Measurements from ENCODE around the gene TTC28. TPM values are rescaled to one million over a fixed set of nuclear protein-coding genes. Genes with fewer than 3 reads are reported as not detected.

The TTC28 gene
- total and polyA plus RNA-seq, 2 donors (not counting 1 experiment from before 2014, with no cell fraction given) = 8.2 to 31.4 TPM

DNA sequence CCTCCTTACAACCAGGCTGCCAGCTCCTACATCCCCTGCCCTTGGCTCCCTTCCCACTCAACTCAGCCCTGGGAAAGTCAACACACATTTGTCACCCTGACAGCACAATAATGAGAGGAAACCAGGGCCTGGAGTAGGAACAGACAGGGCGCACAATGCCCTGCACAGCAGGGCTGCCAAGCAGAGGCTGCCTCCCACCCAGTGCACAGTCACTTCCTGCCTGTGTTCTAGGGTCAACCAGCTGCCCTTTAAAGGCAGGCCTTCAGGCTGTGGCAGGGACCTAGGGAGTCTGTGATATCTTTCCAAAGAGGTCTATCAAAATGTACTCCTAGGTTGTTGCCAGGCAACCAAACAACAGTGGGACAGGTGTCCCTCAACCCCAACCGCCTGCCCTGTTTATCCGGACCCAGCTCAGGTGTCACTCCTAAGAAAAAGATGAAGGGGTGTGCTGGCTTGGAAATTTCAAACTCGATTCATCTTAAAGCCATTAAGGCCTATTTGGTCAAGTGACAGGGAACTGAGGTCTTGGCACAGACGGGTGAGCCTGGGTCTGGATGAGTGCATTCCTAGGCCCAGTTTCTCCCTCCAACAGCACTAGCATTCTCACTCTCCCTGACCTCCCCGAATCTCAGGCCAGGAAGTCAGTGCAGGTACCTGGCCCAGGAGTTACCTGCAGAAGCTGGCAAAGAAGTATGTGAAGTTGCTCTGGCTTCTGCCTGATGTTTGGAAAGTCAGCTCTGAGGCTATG is 650.3 kb downstream of the TTC28 start:
- Histone ChIP-seq H3K9me3 (ENCODE audit: control insufficient read depth, insufficient read depth, low read depth, low read length) (no peaks in the 10 kb centered on the region), H2AFZ (ENCODE audit: low read length) (no peak overlapping the region), H3K9ac (ENCODE audit: insufficient read depth, low read length) (no peak overlapping the region), H4K20me1 (ENCODE audit: control insufficient read depth, extremely low read depth, insufficient read depth, low read length) (no peaks in the 10 kb centered on the region), H3K79me2 (ENCODE audit: control insufficient read depth, insufficient read depth, low read length) (no peaks in the 10 kb centered on the region), H3K4me1 (ENCODE audit: control insufficient read depth, extremely low read depth, insufficient read depth, low read length) (peaks cover 9% of the 10 kb centered on the region), H3K4me2 (ENCODE audit: extremely low read depth, insufficient read depth, low read length) (no peak overlapping the region), H3K27me3 (ENCODE audit: control insufficient read depth, insufficient read depth, low read length) (no peaks in the 10 kb centered on the region), H3K27ac (ENCODE audit: insufficient read depth, low read length) (no peak overlapping the region), H3K36me3 (ENCODE audit: control insufficient read depth, insufficient read depth, low read length) (no peaks in the 10 kb centered on the region), H3K4me3 (replicated peaks in 1 of 4; ENCODE audit: control extremely low read depth in 1 of 4, insufficient read depth in 1 of 4, low read depth in 3 of 4, low read length in 4 of 4) (no peak overlapping the region)
- TF ChIP-seq, protein P1, sequence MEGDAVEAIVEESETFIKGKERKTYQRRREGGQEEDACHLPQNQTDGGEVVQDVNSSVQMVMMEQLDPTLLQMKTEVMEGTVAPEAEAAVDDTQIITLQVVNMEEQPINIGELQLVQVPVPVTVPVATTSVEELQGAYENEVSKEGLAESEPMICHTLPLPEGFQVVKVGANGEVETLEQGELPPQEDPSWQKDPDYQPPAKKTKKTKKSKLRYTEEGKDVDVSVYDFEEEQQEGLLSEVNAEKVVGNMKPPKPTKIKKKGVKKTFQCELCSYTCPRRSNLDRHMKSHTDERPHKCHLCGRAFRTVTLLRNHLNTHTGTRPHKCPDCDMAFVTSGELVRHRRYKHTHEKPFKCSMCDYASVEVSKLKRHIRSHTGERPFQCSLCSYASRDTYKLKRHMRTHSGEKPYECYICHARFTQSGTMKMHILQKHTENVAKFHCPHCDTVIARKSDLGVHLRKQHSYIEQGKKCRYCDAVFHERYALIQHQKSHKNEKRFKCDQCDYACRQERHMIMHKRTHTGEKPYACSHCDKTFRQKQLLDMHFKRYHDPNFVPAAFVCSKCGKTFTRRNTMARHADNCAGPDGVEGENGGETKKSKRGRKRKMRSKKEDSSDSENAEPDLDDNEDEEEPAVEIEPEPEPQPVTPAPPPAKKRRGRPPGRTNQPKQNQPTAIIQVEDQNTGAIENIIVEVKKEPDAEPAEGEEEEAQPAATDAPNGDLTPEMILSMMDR (conservative IDR thresholded peaks at IDR 0.05 in 1 of 2, IDR thresholded peaks at IDR 0.05 in 1 of 2; ENCODE audit: low read depth in 1 of 2, low read length in 2 of 2) = no peak
- DNase-seq (ENCODE audit: low read depth in 2 of 2) = peak; percentile 61 to 65

DNA sequence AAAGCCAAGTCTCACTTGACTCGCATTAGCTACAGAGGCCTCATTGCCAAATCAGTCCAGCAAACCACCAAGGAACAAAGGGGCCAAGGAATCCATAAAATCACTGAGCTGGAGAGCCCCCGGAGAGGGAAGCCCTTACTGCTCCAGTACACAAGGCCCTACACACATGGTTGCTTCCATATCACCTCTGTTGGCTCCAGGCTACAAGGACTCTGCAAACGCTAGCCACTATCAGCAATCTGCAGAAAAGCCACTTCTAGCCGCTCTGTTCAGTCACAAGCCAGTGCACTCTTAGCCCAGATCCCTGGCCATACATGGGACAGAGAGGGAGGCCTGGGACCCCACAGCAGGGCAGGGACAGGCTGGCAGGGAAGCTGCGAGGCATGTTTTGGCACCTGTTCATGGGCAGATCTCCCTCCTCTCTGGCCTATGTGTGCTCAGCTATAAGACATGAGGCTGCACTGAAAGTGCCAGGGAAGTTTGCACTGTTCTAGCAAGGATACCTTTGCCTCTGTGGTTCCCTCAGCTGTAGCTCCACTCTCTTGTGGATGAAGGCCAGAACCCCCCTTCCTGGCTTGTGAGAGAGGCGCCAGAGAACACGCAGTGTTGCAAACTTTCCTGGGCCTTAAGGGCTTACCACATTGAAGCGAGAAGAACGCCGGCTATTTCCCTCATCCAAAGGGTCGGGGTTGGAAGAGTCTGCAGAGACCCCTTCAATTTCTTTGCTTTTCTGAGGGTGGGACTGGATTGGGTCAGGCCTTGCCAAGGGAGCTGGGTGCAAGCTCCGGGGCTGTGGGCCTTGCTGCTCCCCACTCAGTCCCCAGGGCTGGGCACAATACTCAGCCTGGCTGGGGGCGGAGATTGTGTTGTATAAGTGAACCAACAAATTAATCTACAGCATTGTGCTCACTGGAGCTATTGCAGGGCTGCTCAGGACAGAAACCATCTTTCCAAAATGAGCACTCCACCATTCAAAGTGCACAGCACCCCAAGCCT is 651.9 kb downstream of the TTC28 start:
- TF ChIP-seq, protein P1 (conservative IDR thresholded peaks at IDR 0.05 in 1 of 2, IDR thresholded peaks at IDR 0.05 in 1 of 2; ENCODE audit: low read depth in 1 of 2, low read length in 2 of 2) = no peak
- no peak for TF ChIP-seq EZH2 (IDR thresholded peaks at IDR 0.05; ENCODE audit: low read length, missing control alignments)
- Histone ChIP-seq H3K79me2 (ENCODE audit: control insufficient read depth, insufficient read depth, low read length) (no peaks in the 10 kb centered on the region), H3K4me1 (ENCODE audit: control insufficient read depth, extremely low read depth, insufficient read depth, low read length) (peaks cover 7% of the 10 kb centered on the region), H3K4me3 (replicated peaks in 1 of 4; ENCODE audit: control extremely low read depth in 1 of 4, insufficient read depth in 1 of 4, low read depth in 3 of 4, low read length in 4 of 4) (no peak overlapping the region), H3K36me3 (ENCODE audit: control insufficient read depth, insufficient read depth, low read length) (no peaks in the 10 kb centered on the region), H3K9me3 (ENCODE audit: control insufficient read depth, insufficient read depth, low read depth, low read length) (no peaks in the 10 kb centered on the region), H2AFZ (ENCODE audit: low read length) (no peak overlapping the region), H3K27ac (ENCODE audit: insufficient read depth, low read length) (no peak overlapping the region), H3K27me3 (ENCODE audit: control insufficient read depth, insufficient read depth, low read length) (no peaks in the 10 kb centered on the region), H3K4me2 (ENCODE audit: extremely low read depth, insufficient read depth, low read length) (no peak overlapping the region), H3K9ac (ENCODE audit: insufficient read depth, low read length) (no peak overlapping the region), H4K20me1 (ENCODE audit: control insufficient read depth, extremely low read depth, insufficient read depth, low read length) (no peaks in the 10 kb centered on the region)
- peak in 1 of 2 donors; percentile 44 for DNase-seq (ENCODE audit: low read depth in 2 of 2)

DNA sequence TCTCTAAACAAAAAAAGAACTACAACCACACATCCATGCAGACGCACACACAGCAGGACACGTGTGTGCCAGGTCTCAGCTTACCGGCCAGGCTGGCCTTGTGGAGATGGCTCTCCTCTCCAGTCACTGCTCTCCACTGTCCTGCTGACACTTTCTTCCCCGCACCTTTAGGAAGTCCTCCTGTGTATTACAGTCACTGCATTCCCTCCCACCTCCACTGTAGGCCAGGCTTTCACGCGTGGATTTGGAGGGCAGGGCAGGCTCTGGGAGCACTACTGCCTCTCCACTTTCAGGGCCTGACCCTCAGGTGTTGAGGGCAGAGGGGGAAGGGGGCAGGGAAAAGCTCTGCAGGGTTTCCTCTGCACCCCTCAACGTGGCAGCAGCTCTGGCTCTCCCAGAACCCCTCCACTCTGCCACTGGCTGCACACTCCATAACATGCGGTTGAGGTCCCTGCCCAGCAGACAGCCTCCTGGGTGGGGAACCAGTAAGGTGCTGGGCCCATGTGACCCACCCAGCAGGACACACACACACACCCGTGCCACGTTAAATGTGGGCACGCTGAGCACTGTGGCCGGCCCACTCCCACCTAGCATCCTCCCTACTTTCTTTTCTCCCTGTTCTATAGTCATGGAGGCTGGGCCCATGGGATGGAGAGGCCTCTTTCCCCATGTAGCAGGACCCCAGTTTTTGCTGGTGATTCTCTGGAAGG is 653.6 kb downstream of the TTC28 start:
- Histone ChIP-seq H3K9ac (ENCODE audit: insufficient read depth, low read length) (no peak overlapping the region), H3K4me2 (ENCODE audit: extremely low read depth, insufficient read depth, low read length) (no peak overlapping the region), H3K4me3 (replicated peaks in 1 of 4; ENCODE audit: control extremely low read depth in 1 of 4, insufficient read depth in 1 of 4, low read depth in 3 of 4, low read length in 4 of 4) (no peak overlapping the region), H4K20me1 (ENCODE audit: control insufficient read depth, extremely low read depth, insufficient read depth, low read length) (no peaks in the 10 kb centered on the region), H3K9me3 (ENCODE audit: control insufficient read depth, insufficient read depth, low read depth, low read length) (no peaks in the 10 kb centered on the region), H3K4me1 (ENCODE audit: control insufficient read depth, extremely low read depth, insufficient read depth, low read length) (peaks cover 7% of the 10 kb centered on the region), H2AFZ (ENCODE audit: low read length) (no peak overlapping the region), H3K36me3 (ENCODE audit: control insufficient read depth, insufficient read depth, low read length) (no peaks in the 10 kb centered on the region), H3K27ac (ENCODE audit: insufficient read depth, low read length) (no peak overlapping the region), H3K27me3 (ENCODE audit: control insufficient read depth, insufficient read depth, low read length) (no peaks in the 10 kb centered on the region), H3K79me2 (ENCODE audit: control insufficient read depth, insufficient read depth, low read length) (no peaks in the 10 kb centered on the region)
- DNase-seq (ENCODE audit: low read depth in 2 of 2) = no peak
- TF ChIP-seq EZH2 (IDR thresholded peaks at IDR 0.05; ENCODE audit: low read length, missing control alignments) = no peak
- TF ChIP-seq, protein P1 (conservative IDR thresholded peaks at IDR 0.05 in 1 of 2, IDR thresholded peaks at IDR 0.05 in 1 of 2; ENCODE audit: low read depth in 1 of 2, low read length in 2 of 2) = no peak
